Vagina (tissue), 2 donors: ENCODE measurements around the gene MAP7.

Source experiments
- CTCF ChIP-seq, 3 experiments: fragments of 450-650 bp in 2 of 3; fragments of 200-600 bp in 1 of 3; sonication (generic) in 1 of 3; IDR thresholded peaks; one replicate each; pipeline ENCODE4 v1.5.1; 2017 to 2019; ENCODE audit warnings: antibody characterized with exemption in 3 of 3, mild to moderate bottlenecking in 2 of 3, moderate library complexity in 2 of 3
- POLR2A ChIP-seq, 2 donors: fragments of 450-650 bp; IDR thresholded peaks; one replicate each; pipeline ENCODE4 v1.6.1; 2017; ENCODE audit warnings: antibody characterized with exemption in 2 of 2, mild to moderate bottlenecking in 2 of 2, moderate library complexity in 2 of 2
- POLR2AphosphoS5 ChIP-seq, 2 donors: sonication (generic); formaldehyde crosslinking; IDR thresholded peaks; one replicate each; pipeline ENCODE4 v1.9.0; 2017; ENCODE audit warnings: antibody characterized with exemption in 2 of 2, mild to moderate bottlenecking in 2 of 2, low read depth in 1 of 2; ENCODE audit not compliant: insufficient read depth in 1 of 2

- TF ChIP-seq CTCF (IDR thresholded peaks at IDR 0.05) (no peak), POLR2A (IDR thresholded peaks at IDR 0.05) (no peak), POLR2AphosphoS5 (IDR thresholded peaks at IDR 0.05; ENCODE audit: insufficient read depth in 1 of 2, low read depth in 1 of 2) (no peak)
These were observed 243.8 kb downstream of the MAP7 start for GRCh38 chr6:136306466-136306865.
